GM19351 (cell line): ENCODE data around the gene BARD1.
A peak's percentile ranks its signal among the peaks of the same experiment; 100 is the strongest.
"Not testable (repeated sequence)": the region's sequence is repeated elsewhere in the genome, so short reads cannot be mapped to it uniquely, and the experiment has no call there.

Experiments used
- ATAC-seq: cut with Tn5 transposase; IDR thresholded peaks from one replicate; pipeline ENCODE4 v1.9.1; 2021; ENCODE audit warnings: mild to moderate bottlenecking, moderate library complexity; ENCODE audit not compliant: unreplicated experiment

Gene BARD1

GRCh38 chr2:214772443-214773015 lies 37.0 kb downstream of the BARD1 start:
- ATAC-seq = no peak

DNA sequence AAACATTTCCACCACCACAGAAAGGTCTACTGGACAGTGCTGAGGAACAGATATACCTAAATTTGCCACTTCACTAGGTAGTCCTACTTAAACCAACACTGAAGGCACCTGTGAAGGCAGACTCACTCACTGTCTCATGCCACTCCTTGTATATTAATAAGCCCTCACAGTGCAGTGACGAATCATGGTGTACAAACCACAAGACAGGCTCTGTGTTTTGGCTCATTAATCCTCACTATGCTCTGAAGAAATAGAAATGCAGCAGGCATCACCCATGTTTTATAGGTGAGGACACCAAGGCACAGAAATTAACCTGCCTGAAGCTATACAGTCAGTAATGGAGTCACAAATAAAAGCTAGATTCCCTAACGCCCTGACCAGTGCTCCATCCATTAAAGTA lies 44.3 kb downstream of the BARD1 start:
- no peak for ATAC-seq

GRCh38 chr2:214753455-214753854 lies 56.0 kb downstream of the BARD1 start:
- no peak for ATAC-seq

DNA sequence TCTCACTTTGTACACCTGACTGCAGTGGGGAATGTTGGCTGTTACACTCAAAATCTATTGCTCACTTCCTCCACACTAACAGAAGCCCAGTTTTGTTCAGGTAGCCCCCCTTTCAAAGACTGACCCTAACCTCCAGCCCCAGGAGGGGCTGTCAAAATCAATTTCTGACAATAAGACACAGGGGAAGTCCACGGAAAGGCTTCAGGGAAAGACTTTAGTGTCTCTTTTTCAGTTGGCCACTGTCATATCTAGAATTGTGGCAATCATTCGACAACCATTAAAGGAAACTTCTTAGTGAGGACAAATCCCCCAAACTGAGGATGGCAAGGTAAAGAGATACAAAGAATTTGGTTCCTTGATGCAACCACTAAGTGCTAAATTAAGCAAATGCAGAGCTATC lies 59.0 kb downstream of the BARD1 start:
- ATAC-seq = no peak

DNA sequence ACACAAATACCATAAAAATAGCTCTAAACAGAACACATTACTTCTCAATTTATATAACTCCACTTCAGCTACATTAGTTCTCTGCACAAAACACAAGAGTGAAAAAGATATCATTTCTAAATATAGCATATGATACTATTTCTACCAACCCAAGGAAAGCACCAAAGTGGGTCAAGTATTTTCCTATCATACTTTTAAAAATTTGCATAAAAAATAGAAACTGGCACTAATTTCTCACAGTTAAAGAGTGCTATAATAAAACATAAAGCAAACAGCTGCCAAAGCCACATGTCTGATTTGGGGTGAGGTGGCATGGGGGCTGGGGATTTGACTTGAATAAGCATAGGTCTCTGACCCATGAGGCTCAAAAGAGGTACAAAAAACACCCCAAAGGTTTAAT lies 61.5 kb downstream of the BARD1 start:
- ATAC-seq = no peak

GRCh38 chr2:214742119-214742518 lies 67.4 kb downstream of the BARD1 start:
- ATAC-seq = no peak

DNA sequence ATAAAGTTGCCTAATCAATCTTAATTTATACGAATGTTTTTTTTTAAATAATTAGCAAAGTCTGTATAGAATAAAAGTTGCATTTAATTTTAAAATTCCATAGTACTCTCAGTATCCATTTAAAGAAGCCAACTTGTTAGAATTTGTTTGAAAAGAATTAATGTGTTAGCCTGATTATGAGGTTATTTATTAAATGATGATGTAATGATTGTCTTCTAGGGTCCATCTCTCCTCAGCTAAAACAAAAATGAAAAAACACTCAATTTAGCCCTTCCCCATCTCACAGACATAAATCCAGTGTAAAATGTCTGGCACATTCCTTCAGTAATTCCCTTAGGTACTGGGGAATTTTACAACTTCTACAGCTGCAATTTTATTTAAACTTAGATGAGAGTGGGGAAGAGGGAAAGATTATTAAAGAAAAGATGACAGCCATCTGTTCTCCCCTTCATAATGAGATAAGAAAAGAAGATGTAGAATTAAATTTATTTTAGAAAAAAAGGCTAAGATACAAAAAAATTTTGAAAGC lies 68.6 kb downstream of the BARD1 start:
- ATAC-seq = no peak

- peak; percentile 98 for ATAC-seq
Measured at GRCh38 chr2:214737188-214737587, 72.3 kb downstream of the BARD1 start.

GRCh38 chr2:214730800-214731407 lies 78.6 kb downstream of the BARD1 start:
- no peak for ATAC-seq

DNA sequence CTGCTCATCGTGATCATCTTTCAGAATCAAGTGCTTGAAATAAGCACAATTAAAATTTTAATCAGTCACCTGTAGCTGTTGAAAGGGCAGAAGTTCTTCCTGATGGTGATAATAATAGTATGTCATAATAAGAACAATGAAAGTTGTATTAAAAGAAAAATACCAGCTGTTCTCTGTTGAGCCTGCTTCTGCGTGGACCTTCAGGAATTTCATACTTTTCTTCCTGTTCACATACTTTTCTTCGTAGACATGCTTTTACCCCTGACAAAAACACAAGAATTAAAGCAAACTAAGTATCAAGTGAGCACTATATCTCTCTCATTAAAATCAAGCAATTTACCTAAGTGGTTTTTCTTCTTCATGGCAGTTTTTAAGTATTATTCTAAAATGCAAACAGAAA lies 79.2 kb downstream of the BARD1 start:
- ATAC-seq = no peak

DNA sequence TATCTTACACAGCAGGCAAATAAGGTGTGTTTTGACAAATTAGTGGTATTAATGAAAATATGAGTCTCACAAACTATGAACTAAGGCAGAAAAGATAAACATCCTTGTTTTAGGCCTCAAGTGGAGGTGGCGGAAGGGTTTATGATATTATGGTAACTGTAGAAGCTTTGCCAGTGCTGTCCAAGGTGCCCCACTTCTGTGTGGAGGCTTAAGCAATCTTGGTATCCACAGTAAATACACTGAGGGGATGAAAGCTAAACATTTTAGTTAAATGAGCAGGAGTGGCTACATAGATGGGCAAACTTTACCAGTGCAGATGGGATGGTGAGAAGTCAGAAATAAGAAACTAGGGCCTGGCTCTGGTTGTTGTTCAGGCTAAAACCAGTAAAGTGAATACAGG lies 84.7 kb downstream of the BARD1 start:
- no peak for ATAC-seq

GRCh38 chr2:214717837-214718236 lies 91.6 kb downstream of the BARD1 start:
- ATAC-seq = not testable (repeated sequence)

GRCh38 chr2:214716811-214717560 lies 92.5 kb downstream of the BARD1 start:
- ATAC-seq = no peak

DNA sequence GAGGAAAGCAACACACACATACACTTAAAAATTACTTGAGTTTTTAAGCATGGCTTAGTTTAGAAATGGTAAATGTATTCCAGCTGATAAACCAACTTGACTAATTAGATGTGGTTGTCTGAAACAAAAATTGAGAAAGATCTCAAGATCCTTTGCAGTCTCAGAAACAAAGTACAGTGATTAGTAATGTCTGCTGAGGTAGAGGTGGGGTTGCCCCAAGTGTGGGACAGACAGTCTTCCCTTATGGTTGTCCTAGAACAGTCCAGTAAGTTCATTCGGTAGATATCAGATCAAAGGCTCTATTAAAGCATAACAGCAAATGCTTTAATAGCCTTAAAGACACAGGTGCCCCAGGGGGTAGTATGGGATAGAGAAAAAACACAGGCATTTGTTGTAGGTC lies 94.5 kb downstream of the BARD1 start:
- no peak for ATAC-seq

DNA sequence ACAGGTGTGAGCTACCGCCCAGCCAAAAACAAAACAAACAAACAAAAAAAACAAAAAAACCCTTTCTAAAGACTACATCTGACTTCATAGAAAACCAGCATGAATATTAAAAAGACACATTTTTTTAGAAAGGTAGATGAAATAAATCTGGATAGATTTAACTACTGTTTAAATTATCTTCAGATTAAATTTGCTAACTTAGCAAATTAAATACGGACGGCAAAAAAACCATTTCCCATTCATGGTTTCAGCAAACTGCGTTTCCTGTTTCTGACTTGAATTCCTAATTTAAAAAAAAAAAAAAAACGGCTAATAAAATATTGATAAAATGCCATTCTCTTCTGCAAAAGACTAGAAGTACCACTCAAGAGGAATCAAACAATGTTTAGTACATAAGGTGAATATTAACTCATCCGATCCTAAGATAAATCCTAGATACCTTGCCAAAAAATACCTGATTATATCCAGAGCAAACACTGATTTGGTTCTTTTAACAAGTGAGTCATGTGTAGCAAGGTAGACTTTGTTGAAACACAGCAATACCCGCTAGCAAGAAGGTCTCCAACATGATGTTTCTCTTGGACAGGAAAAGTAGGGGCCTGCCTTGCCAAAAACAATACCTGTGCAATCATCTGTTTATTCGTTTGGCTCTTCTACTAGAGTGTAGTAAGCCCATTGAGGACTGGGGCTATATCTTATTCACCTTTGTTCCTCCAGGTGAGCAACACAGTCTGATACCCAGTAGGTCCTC lies 96.2 kb downstream of the BARD1 start:
- no peak for ATAC-seq

GRCh38 chr2:214710729-214711128 lies 98.8 kb downstream of the BARD1 start:
- no peak for ATAC-seq

GRCh38 chr2:214706986-214707385 lies 102.5 kb downstream of the BARD1 start:
- ATAC-seq = no peak

DNA sequence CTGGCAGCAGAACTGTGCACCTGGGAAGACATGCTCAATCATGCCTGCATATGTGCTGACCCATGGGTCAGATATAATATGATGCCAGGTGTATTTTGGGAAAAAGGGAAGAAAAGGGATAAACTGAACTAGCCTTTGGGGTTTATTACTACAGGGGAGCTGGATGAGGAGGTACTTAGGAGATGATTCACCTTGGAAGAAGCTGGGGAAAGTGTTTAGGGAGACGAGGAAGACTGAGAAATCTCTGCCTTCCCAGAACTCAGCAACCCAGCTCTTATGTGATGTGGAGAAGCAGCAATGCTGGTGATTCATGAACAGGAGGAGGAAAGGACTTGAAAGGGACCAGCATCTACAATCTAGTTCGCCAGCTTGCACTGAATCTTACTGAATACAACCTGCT lies 110.2 kb downstream of the BARD1 start:
- no peak for ATAC-seq

GRCh38 chr2:214696681-214697080 lies 112.8 kb downstream of the BARD1 start:
- no peak for ATAC-seq

DNA sequence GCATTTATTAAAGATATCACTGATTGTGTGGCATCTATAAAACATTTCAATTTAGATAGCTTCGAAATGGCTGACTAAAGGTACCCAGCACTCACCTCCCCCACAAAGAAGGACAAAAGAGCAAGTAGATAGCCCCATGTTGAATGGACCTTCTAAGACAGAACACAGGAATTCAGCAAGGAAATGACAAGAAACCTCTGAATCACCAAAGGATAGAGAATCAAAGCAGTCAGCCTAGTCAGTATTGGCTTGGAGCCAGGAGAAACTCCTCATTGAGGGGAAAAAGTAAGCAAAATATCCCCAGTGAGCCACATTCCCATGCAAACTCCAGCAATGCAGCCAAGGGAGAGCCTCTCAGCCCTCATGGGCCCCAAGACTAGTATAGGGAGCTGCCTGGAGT lies 113.7 kb downstream of the BARD1 start:
- no peak for ATAC-seq

- peak; percentile 68 for ATAC-seq
Measured at GRCh38 chr2:214683557-214683956, 125.9 kb downstream of the BARD1 start.
